Measurements from ENCODE around the gene KCND2.

GRCh38 chr7:120332433-120332832 is 59.5 kb downstream of the KCND2 start:
- TF ChIP-seq ZNF274 (IDR thresholded peaks at IDR 0.05; ENCODE audit: low read depth, low read length) (no peak), SUZ12 (IDR thresholded peaks at IDR 0.05; ENCODE audit: extremely low read depth, insufficient read depth, insufficient read length) (no peak)

Measured in NT2/D1 (cell line).